Stimulated activated CD4-positive, alpha-beta T cell treated with anti-CD3 and anti-CD28 coated beads, Interleukin-12 subunit alpha, Interleukin-12 subunit beta, amount 100 ng/mL, for 48 hours (primary cell): ENCODE data around the gene BPIFB6.
A peak's percentile ranks its signal among the peaks of the same experiment; 100 is the strongest.

Source experiments
- DNase-seq, 3 donors: peaks; one replicate each; pipeline ENCODE4 v3.0.0-alpha.2; 2020; ENCODE audit warnings: low read depth in 2 of 3, low spot score in 1 of 3

Gene BPIFB6

DNA sequence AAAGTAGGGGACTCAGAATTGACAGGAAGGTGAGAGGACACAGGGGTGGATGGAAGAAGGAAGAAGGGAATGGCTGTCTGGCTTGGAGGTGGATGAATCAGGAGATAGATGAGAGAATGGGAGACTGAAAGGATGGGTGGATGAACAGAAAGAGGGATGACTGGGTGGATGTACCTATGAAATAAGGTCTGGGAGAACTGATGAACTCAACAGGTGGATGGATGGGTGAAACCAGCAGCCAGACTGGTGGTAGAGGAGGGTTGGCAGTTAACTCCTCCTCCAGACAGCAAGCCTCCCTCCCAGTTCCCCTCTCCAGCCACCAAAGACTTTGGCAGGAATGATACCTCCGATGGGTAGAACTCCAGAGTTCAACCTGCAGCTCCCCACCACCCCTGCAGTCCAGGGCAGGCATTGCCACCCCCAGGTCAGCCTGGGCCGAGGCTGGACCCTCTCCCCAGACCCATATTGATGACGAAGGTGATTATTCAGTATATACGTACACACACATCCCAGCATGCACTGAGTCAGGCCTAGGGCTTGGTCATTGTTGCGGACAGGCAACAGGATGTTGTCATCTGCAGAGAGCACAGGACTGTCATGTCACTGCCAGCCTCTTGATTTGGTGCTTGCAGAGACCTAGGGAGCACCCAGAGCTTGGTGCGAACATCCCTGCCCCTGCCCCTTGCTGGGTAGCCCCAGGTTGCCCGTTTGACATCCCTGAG lies 29.2 kb upstream of the BPIFB6 start:
- no peak for DNase-seq

DNA sequence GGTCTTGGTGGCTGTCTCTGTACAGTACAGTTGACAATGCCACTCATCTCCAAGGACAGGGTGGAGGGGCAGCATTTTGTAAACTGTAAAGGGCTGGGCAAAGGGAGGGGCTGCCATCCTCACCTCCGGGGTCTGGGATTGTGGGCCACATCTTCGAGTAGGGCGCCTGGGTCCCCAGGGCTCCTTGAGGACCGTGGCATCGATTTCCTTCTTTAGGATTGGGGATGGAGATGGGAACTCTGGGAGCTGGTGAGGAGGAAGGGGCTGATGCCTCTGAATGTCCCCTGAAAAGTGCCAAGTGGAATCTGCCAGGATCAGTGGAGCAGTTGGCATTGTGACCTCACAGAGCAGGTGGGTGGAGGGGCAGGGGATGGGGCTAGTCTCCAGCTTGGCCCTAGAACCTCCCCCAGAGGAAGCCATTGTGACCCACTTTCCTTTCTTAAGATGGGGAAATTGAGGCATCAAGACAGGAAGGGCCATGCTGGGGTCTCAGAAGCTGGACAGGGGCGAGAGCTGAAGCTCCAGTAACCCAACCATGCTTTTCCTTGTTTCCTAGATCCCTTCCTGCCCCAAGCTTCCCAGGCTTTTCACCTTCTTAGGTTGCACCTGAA lies 27.2 kb upstream of the BPIFB6 start, which contains the start of gene SUN5:
TSS of gene SUN5 (minus strand) at position 293 of the 611 bp plus-strand sequence. CDS start at position 200, 93 bp downstream.
- no peak for DNase-seq

DNA sequence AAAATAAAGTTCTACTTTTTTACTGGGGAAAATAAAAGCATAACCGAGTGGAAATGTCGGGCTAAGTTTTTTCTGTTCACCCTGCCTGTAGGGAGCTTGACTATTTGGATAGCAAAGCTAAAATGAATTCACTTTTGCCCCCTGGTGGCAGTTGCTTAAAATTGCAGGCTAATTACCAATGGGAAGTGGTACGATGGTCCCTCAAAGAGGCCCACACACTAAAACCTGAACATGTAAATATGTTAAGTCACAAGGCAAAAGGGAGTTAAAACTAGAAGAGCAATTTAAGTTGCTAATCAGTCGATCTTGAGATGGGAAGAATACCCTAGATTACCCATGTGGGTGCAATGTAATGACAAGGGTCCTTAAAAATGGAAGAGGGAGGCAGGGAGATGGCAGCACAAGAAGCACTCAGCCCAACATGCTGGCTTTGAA lies 26.3 kb upstream of the BPIFB6 start:
- peak in 1 of 3 donors; percentile 51 for DNase-seq

DNA sequence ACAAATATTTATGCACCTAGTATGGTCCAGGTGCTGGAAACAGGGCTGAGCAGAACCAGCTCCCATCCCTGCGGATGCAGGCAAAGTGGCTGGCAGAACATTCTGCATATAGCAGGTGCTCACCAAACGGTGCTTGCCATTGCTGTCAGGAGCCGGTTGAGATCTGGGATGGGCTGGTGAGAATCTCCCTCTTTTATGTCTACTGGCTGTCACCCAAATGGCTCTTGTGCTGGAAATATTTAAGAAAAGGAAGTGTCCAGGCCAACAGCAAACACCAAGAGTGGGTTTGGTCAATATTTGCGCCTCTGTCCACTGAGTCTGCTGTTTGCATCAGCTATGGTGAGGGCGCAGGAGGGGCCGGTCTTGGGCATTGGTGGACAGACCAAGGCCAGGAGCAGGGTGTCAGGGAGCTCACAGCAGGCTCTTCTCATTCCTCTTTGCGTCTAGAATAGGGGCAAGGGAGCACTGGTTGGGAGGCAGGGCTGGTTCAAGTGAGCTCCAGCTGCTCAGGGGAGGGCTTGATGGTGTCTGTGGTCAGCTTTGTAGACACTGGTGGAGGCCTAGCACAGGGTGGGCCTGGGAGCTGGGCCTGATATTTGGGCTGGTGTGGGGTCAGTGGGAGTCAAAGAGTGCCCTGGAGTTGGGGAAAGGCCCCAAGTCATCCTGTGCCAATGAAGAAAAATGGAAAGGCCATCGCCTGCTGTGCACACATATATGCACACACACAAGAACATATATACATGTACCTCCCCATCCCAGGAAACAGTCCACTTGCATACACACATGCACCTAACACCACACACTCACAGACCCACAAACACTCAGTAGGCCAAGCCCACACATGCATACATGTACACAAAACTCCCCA lies 25.3 kb upstream of the BPIFB6 start:
- no peak for DNase-seq

DNA sequence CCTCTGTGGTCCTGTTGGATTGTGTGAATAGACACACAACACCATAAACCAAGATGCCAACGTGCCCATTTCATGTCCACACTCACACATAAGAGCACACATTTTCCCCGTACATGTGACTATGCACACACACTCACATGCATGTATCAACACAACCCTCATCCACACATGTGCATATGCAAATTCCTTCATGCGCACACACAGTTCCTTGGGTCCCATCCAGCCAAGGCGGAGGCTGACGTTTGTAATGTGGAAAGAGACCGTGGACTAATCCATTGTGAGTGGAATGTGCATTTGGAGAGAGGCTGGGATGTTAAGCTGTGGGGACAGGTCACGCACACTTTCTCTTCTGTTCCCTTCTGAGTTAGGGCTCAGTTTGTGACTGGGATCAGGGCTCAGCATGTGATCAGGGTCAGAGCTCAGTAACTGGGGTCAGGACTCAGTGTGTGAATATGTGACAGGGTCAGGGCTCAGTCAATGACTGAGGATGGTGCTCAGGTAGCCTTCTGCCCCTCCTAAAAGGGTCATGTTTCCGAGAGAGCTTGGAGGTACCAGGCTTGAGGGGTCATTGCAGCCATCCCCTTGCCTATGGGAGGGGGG lies 24.6 kb upstream of the BPIFB6 start:
- DNase-seq: no peak

DNA sequence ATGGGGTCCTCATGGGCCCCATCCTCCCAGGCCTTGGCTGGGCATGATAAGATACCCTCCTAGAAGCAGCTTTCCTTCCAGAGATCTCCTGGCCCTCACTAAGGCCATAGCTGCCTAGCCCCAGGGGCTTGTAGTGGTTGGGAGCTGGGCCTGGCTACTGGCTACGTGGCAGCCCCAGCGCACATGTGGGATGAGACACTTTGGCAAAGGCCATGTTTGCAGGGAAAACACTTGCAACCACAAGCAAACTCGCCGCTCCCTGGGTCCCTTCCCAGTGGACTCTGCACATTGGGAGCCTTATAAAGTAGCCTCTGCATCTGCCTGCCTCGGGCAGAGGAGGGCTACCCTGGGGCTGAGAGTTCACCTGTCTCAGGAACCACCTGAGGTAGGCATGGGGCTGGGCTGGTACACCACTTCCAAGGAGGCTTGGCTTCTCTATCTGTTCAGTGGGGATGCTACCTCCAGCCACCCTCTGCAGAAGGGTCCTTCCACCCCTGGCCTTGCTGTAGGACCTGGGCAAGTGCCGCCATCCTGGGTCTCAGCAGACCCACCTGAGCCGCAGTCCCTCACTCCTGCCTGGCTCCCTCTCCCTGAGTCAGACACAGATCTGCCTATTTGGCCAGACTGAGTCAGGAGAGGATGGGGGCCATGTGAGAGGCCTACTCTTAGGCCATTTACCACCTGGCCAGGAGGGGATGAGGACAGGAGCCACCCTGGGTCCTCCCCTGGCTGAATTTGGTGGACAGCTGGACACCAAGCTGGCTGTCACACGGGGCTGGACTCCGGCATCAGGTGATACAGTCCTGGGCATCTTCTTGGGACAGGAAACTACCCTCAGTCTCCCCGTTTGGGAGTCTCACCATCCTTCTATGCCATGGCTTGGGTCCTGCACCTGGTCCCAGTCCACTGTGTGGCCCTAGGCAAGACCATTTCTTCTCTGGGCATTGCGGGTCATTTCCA lies 23.8 kb upstream of the BPIFB6 start, which contains the start of gene BPIFB2:
TSS of gene BPIFB2 (plus strand) at position 329 of the 960 bp plus-strand sequence. CDS start 871 bp downstream, outside the sequence.
- no peak for DNase-seq

DNA sequence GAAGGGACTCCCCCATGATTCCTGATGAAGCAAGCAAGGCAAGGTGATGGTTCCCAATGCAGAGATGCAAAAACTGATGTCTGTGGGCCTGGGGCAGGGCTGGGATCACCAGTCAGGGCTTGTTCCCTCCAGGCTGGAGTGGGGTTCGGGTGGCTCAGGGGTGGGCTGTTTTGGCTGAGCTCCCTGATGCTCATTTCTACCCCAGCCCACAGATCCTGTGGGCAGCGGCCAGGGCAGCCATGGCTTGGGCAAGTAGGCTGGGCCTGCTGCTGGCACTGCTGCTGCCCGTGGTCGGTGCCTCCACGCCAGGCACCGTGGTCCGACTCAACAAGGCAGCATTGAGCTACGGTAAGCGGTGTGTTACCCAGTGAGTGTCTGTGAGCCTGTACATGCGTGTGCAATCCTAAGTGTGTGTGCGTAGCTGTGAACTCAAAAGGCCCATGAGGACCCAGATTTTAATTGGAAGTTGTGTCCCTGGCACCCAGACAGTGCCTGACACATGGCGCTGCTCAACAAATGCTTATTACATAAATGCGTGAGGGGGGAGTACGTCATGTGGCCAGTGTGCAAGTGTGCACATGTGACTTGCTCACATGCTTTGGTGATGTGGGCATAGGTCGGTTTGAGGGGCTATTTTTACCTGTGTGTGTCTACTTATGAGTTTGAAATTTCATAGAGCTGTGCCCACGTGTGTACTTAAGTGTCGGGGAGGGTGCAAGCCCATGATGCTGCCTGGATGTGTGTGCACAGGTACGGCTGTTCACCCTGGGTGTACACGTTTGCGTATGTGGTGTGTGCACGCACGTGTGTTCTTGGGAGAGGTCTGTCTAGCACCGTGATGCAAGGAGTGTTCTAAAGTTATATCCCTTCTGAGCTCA lies 22.9 kb upstream of the BPIFB6 start:
- no peak for DNase-seq

DNA sequence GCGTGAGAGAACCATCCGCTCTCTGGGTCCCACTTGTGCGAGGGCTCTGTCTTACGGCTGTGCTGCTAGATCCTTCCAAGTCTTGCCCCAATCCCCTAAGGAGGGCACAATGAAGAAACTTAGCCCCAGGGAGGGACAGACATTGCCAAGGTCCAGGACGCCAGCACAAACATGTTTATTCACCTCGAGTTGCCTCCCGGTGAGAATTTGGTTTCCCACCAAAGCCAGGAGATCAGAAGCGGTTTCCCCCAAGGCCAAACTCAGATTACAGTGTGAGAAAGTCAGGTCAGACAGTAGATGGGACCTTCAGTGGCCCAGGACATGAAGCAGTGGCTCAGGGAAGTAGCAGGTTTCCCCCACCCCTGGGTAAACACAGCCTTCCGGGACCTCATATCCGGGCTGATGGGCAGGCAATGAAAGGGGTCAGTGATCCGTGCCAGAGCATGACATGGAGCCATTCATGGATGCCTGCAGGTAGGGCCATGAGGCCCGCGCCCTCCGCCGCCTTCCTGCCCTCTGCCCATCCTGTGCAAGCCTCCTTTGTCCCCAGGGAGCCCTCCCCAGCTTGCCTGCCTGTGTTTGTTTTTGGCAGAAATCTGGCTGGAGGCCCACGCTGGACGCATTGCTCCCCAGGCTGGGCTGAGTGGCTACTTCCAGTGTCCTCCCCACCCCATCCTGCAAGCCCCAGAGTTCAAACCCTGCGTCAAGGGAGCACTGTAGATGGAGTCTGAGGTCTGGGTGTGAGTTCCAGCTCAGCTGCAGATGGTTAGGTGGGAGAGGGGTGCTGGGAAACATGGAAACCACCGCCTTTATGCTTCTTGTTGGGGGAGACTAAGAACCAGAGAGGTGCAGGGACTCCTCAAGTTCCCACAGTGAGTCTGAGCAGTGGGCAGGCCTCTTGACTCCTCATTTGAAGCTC lies 22.0 kb upstream of the BPIFB6 start:
- DNase-seq: no peak

DNA sequence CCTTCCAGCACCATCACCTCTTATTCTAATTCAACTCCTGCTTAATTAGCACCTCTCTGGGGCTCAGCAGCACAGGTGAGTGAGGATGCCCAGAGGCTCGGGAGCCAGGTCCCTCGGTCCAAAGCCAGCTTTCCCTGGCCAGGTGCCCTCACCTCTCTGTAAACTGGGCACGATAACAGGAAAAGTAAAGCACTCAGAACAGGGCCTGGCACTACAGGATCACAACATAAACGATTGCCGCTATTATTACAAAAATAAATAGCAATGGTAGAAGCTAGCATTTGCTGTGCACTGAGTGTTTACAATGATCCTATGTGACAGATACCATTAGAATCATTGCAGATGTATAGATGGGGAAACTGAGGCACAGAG lies 21.3 kb upstream of the BPIFB6 start:
- DNase-seq: no peak

DNA sequence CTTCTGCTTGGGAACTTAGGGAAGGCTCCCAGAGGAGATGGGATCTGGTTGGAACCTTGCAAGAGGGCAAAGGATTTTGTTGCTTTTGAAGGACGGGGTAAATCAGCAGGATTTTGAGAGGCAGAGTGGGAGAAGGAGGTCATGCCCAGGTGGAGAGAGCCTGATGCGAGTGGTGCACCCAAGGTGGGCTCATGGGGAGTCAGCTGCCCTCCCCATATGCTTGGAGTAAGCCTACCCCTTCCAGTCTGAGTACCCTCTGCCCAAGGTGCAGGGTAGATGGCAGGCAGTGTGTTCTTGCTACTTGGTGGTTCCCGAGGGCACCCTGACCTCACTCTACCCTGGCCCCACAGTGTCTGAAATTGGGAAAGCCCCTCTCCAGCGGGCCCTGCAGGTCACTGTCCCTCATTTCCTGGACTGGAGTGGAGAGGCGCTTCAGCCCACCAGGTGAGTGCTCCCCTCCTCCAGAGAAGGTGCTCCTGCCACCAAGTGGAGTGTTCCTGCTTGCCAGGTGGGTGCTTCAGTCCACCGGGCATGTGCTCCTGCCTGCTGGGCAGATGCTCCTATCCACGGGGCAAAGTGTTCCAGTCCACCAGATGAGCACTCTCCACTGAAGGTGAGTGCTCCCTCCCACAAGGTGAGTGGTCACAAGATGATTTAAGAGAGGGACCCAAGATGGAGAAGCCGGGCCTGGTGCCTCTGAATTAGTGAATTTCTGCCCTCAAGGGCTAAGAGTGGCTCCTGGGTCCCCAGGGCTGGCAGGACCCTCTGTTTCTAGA lies 20.6 kb upstream of the BPIFB6 start:
- no peak for DNase-seq

DNA sequence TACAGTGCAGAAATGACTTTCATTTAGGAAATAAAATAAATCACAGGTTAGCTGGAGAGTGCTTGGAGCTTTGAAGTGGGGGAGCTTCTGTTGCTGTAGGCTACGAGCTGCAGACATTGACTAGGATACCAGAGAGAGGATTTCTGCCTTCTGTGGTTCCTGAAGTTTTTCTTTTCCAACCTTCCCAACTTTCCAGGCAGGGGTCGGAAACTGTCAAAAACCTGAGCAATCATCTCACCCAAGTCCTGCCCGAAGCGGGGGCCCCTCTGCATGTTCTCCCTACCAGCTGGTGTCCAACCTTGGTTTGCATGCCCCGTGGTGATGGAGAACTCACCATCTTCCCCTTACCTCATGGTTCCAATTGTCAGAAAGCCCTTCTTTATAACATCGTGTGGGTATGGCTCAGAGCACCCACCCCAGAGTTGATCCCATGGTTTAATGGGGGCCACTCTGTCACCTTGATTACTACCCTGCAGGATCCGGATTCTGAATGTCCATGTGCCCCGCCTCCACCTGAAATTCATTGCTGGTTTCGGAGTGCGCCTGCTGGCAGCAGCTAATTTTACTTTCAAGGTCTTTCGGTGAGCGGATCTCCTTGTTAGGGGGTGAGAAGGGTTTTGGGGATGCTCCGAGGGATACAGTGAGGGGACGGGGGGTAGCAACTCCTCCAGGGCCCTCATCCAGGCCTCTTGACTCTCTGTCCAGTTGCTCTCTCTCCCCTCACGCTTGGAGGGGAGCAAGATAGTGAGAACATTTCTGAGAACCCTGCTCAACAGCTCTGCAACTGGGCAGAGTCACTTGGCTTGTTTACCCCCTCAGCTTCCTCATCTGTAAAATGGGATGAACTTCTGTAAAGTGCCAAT lies 18.9 kb upstream of the BPIFB6 start:
- no peak for DNase-seq

DNA sequence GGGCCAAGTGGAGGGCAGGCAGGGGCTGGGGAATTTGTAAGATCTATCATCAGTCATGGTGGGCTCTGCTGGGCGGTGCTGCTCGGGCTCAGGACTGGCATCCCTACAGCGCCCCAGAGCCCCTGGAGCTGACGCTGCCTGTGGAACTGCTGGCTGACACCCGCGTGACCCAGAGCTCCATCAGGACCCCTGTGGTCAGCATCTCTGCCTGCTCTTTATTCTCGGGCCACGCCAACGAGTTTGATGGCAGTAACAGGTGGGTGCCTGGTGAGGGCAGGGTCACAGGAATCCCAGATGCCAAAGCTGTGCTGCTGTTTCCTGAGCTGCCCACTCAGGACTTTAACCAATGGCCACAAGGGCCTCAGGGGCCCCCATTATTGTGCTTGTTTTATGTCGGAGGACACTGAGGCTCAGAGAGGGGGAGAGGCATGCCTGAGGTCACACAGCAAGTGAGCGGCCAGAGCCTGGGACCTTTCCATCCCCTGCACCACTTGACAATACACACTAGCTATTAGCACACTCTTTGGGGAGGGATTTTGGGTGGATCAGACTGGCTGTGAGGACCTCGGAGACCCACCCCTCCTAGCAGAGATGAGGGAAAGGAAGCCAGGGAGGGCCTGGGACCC lies 17.6 kb upstream of the BPIFB6 start:
- no peak for DNase-seq

DNA sequence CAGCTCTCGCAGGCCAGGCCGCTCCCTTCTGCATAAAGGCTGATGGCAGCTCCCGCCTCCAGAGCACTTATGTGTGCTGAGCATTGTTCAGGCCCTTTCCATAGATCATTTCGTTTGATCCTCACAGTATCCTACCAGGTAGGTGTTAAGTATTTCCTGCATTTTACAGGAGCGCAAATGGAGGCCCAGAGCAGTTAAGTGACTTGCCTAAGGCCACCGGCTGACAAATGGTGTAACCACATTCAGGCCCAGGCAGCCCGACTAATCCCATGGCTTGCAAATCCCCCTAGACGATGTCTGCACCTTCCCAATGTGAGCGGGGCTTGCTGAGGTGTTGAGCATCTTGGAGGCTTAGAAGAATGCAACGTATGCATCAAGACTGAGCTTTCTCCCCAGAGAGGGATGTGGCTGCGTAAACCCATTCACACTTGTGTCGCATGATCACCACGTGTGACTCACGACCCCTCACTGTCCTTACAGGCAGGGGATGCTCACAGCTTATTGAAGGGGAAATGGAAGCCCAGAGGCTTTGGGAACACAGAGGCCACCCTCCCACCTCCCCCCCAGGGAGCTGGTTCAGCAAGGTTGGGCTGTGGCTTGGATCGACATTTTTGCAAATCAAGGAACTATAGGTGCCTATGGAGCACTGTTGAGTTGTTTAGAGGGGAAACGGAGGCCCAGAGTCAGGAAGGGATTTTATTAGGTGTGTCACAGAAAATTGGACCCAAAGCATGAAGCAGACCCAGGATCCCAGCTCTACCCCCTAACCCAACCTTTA lies 16.9 kb upstream of the BPIFB6 start:
- DNase-seq: no peak

DNA sequence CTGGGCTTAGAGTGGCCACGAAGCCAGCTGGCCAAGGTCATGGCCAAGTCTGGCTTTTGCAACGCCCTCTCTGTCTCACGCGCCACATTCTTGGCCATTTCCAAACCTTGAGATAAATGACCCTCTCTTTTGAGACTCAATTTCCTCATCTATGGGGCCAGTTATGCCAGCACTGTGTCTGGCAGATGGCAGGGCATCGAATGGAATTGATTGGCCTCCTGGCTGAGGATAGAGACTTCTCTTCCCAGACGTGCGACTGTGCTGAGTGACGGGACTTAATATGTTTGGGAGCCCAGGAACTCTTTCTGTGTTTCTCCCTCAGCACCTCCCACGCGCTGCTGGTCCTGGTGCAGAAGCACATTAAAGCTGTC lies 16.3 kb upstream of the BPIFB6 start:
- DNase-seq: no peak
